Heart right ventricle (tissue), 16 donors: ENCODE data around the gene PCNX4. TPM values are rescaled to one million over a fixed set of nuclear protein-coding genes. Genes with fewer than 3 reads are reported as not detected.

Experiments used
- ATAC-seq, 8 donors: fragments of 200-7000 bp; cut with Tn5 transposase; one replicate each; pipeline ENCODE4 v1.9.1; 2020; ENCODE audit warnings: mild to moderate bottlenecking in 8 of 8, moderate library complexity in 8 of 8, moderate number of reproducible peaks in 1 of 8
- DNase-seq, 2 donors: peaks; one replicate each; pipeline ENCODE4 v3.0.0-alpha.2; 2020
- H3K27ac ChIP-seq, 10 donors: fragments of 200-600 bp; sonication (generic) in 2 of 10; one replicate each; pipeline versions ENCODE4 v1.5.0 to v1.8.0; 2020 to 2022; ENCODE audit warnings: mild to moderate bottlenecking in 3 of 10
- H3K27me3 ChIP-seq, 7 donors: fragments of 200-600 bp; one replicate each; pipeline ENCODE4 v1.8.0; 2021 to 2022; ENCODE audit warnings: mild to moderate bottlenecking in 2 of 7
- H3K36me3 ChIP-seq, 9 donors: fragments of 200-600 bp; sonication (generic) in 1 of 9; one replicate each; pipeline versions ENCODE4 v1.5.0 to v1.8.0; 2020 to 2022; ENCODE audit warnings: mild to moderate bottlenecking in 2 of 9
- H3K4me1 ChIP-seq, 9 donors: fragments of 200-600 bp; sonication (generic) in 1 of 9; one replicate each; pipeline versions ENCODE4 v1.5.0 to v1.8.0; 2020 to 2022; ENCODE audit warnings: mild to moderate bottlenecking in 4 of 9
- H3K4me3 ChIP-seq, 10 donors: fragments of 200-600 bp; sonication (generic) in 2 of 10; one replicate each; pipeline versions ENCODE4 v1.5.0 to v1.8.0; 2020 to 2022; ENCODE audit warnings: mild to moderate bottlenecking in 7 of 10, moderate library complexity in 2 of 10
- H3K9me3 ChIP-seq, 11 donors: fragments of 200-600 bp in 10 of 11; sonication (generic) in 2 of 11; one replicate each; pipeline versions ENCODE4 v1.5.0 to v1.8.0; 2013 to 2022; ENCODE audit warnings: mild to moderate bottlenecking in 2 of 11, control low read depth in 1 of 11, moderate library complexity in 1 of 11
- CTCF ChIP-seq, 9 donors: fragments of 200-600 bp; sonication (generic) in 2 of 9; IDR thresholded peaks; one replicate each; pipeline versions ENCODE4 v1.5.0 to v1.8.0; 2021 to 2022; ENCODE audit warnings: antibody characterized with exemption in 9 of 9, mild to moderate bottlenecking in 5 of 9, moderate library complexity in 1 of 9
- WGBS, 2 donors: extraction: QIAGEN DNeasy Blood & Tissue Kit; methylation state at CpG; one replicate each; pipeline ENCODE4 v1.1.7; 2013; ENCODE audit warnings: inconsistent platforms in 1 of 2; 5-methylcytosine and 5-hydroxymethylcytosine counted together
- intact Hi-C, 10 donors: fragments of 100-400 bp; cut with DNase I; formaldehyde crosslinking; loops; one replicate each; pipeline versions ENCODE4 v1.11.1 to v1.14.2; 2022
- polyA plus RNA-seq, 2 donors: library from polyadenylated mRNA; stranded (reverse); fragments of 200-250 nt; gene quantifications; one replicate each; pipeline ENCODE4 v1.2.3, GENCODE V29; 2013
- total RNA-seq, 10 donors: library from RNA; stranded (reverse); fragmentation: NEBNext Ultra II Directional in 3 of 10; extraction: Animal tissue kit (Norgen Biotek cat#: 25700) in 3 of 10; gene quantifications; one replicate each; pipeline versions ENCODE4 v1.2.1 to v1.2.4, GENCODE V29; 2021 to 2023
- donor health status: Arrhythmogenic right ventricular cardiomyopathy.
- donor health status: ischemic (EF 13 %, LVEDD 7.1; RV severe dilation, severe dysfunction).
- donor health status: healthy with polysubstance abuse.
- donor health status: DM: no; HTN: yes; CAD: no.
- donor health status: DM: no; HTN: no; CAD: no.
- donor health status: ischemic (EF 25% LVEDD 6.9; RV normal size, moderate dysfunction).
- donor health status: ischemic (EF 25% LVEDD 5.7; RV mildly dilated, moderate dysfunction).
- donor health status: healthy.
- donor health status: DM: yes; HTN: yes; CAD: no.
- donor health status: Ischemic cardiomyopathy.
- donor health status: ischemic (EF 35%, LVEDD 5.7; RV mildly dilated, moderate dysfunction).
- donor health status: nonischemic (EF 11% LVEDD 7.7; RV severe dilation, severe dysfunction).
- donor health status: DM: yes; HTN: yes; CAD: no.
- donor health status: PGD.
- donor health status: ischemic (EF 29% LVEDD 5.4; RV normal size, mild dysfunction).
- donor health status: nonischemic (EF 23%, LVEDD 6.1; RV moderate dilation, normal function).

The PCNX4 gene
- total and polyA plus RNA-seq, 12 donors: 10.9 to 56.7 (median 31.2) TPM

- H3K27me3 ChIP-seq: no peaks in the 10 kb centered on the region
- peaks cover 0 to 15% (median 8%) of the 10 kb centered on the region in 9 donors for H3K4me1 ChIP-seq
- intact Hi-C loops: no loop called here
- peak overlapping the region in 5 of 10 donors; percentile 2 to 44 (median 32) for H3K27ac ChIP-seq
- H3K4me3 ChIP-seq: no peak overlapping the region
- peaks cover 0 to 13% (median 2%) of the 10 kb centered on the region in 11 donors for H3K9me3 ChIP-seq
- ATAC-seq: peak in 7 of 8 donors; percentile 4 to 77 (median 55)
- H3K36me3 ChIP-seq: no peaks in the 10 kb centered on the region
- TF ChIP-seq CTCF (IDR thresholded peaks at IDR 0.05): no peak
- 55 to 56% methylated on average over 6 of the region's 6 CpGs for WGBS, 2 donors
- no peak for DNase-seq
These were observed 113.4 kb downstream of the PCNX4 start for GRCh38 chr14:60204843-60205774.

GRCh38 chr14:60206249-60206670 lies 114.5 kb downstream of the PCNX4 start:
- peaks cover 0 to 4% (median 0%) of the 10 kb centered on the region in 11 donors for H3K9me3 ChIP-seq
- peaks cover 0 to 15% (median 8%) of the 10 kb centered on the region in 9 donors for H3K4me1 ChIP-seq
- no peaks in the 10 kb centered on the region for H3K36me3 ChIP-seq
- H3K4me3 ChIP-seq: no peak overlapping the region
- no peak for TF ChIP-seq CTCF (IDR thresholded peaks at IDR 0.05)
- no peaks in the 10 kb centered on the region for H3K27me3 ChIP-seq
- intact Hi-C loops: no loop called here
- no peak overlapping the region for H3K27ac ChIP-seq
- DNase-seq: no peak
- no peak for ATAC-seq
- WGBS, 2 donors: 75 to 81% methylated on average over 7 of the region's 7 CpGs

GRCh38 chr14:60206837-60207533 lies 115.3 kb downstream of the PCNX4 start:
- Histone ChIP-seq H3K27me3 (no peaks in the 10 kb centered on the region), H3K36me3 (no peaks in the 10 kb centered on the region), H3K27ac (no peak overlapping the region), H3K4me1 (peaks cover 0 to 15% (median 8%) of the 10 kb centered on the region in 9 donors), H3K9me3 (no peaks in the 10 kb centered on the region), H3K4me3 (no peak overlapping the region)
- intact Hi-C loops: no loop called here
- WGBS, 2 donors: 86 to 92% methylated on average over 6 of the region's 6 CpGs
- DNase-seq (no peak), ATAC-seq (no peak)
- TF ChIP-seq CTCF (IDR thresholded peaks at IDR 0.05): no peak

GRCh38 chr14:60210703-60211102 lies 119.0 kb downstream of the PCNX4 start:
- Histone ChIP-seq H3K27ac (no peak overlapping the region), H3K4me1 (peaks cover 0 to 9% (median 0%) of the 10 kb centered on the region in 9 donors), H3K27me3 (no peaks in the 10 kb centered on the region), H3K9me3 (no peaks in the 10 kb centered on the region), H3K4me3 (no peak overlapping the region), H3K36me3 (no peaks in the 10 kb centered on the region)
- 71 to 76% methylated on average over 1 of the region's 1 CpG for WGBS, 2 donors
- ATAC-seq: no peak
- intact Hi-C loops: loop anchor here in 1 of 10 donors (10.0 kb wide), 1 partner anchor 114 kb away; no protein-coding TSS in a partner anchor
- no peak for TF ChIP-seq CTCF (IDR thresholded peaks at IDR 0.05)
- no peak for DNase-seq
